GM21381 (cell line): ENCODE data around the gene DDX10.

ENCODE experiments used
- ATAC-seq: cut with Tn5 transposase; IDR thresholded peaks from one replicate; pipeline ENCODE4 v1.9.1; 2021; ENCODE audit warnings: mild to moderate bottlenecking, moderate library complexity; ENCODE audit not compliant: unreplicated experiment

The DDX10 gene

DNA sequence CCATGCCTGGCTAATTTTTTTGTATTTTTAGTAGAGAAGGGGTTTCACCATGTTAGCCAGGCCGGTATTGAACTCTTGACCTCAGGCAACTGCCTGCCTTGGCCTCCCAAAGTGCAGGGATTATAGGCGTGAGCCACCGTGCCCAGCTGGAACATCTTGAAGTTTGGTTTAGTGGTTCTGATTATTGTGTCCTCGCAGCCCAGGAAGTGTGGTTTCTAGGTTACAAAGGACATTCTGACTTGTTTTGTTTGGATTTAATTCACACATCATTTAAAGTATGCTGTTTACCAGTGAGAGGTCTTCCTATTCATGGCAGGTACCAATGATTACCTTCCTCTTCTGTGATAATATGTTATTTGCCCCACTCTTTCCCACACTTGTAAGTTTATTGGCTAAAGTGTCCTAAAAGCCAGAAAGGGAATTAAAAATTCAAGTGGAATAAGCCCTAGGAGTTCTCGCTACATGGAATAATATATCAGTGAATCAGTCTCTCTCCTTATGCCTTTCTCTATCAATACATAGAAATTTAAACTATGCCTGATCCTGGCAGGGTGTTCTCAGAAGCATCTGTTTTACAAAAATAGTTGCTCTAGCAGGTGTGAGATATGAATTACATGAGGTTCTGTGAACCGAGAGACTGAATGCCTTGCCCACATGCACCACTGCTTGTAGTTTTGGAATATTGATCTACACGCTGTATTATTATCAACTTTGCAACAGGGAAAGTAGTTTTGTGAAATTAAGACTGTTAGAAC is 263.1 kb downstream of the DDX10 start:
- ATAC-seq, result no peak

DNA sequence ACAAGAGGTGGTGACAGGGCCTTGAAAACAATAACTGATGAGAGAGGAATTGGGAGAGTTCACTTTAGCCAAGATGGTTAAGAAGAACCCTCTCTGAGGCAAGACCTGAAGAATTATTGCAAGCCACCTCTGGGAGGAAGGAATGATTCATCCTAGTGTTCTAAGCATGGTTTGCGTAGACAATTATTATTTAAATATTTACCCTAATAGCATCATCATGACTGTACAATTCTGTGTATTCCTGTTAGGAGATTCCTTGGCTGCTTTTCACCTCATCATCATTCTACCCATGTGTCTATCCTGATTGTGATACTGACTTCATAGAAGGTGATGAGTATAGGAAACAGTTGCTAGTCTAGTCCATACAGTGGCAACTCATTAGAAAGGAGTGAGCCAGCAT is 264.4 kb downstream of the DDX10 start:
- no peak for ATAC-seq

DNA sequence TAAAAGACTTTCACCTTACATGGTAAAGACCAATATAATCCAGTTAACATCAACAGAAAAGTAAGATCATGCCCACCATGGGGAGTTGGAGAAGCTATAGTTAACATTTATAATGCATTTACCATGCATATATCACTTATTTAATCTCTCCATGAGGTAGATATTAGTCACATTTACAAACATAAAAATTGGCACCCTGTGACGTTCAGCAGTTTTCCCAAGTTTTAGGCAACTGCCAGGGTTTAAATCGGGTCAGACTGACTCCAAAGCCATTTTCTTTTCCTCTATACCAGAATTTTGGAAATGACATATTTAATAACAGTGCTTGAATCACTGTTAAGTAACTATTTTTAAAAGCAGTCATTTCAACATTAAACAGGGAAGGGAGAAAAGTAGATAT is 266.3 kb downstream of the DDX10 start:
- ATAC-seq, result no peak

DNA sequence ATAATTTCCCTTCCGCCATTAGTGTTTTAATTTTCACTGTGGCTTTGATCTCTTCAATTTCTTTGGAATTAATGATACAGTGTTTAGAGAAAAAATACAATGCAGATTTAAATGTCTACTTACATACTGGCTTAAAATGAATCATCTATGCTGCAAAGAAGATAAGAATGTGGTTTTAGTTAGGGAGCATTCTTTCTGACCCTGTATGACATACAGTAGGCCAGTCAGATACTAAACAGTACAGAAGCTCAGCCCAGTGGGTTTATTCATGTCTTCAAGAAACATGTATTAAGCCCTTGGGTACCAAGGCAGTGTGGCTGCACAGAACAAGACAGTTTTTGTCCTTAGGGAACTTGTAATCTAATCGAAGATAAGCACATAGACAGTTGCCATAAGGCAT is 268.8 kb downstream of the DDX10 start:
- ATAC-seq, result no peak

DNA sequence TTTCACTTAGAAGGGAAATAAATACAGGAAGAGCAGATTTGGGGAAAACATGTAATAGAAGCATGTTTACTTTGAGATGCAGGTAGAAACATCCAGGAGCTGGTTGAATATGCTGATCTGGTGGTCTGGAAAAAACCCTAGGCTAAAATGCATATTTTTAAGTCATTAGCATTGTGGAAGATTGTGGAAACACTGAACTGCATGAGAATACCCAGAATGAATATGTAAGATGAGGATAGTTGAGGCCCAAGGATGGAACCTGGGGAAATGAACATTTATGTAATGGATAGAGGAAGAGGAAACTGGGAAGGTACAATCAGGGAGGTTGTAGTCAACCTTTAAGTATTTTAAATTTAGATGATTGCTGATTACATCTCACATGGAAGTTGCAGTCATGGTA is 269.4 kb downstream of the DDX10 start:
- ATAC-seq, result no peak

DNA sequence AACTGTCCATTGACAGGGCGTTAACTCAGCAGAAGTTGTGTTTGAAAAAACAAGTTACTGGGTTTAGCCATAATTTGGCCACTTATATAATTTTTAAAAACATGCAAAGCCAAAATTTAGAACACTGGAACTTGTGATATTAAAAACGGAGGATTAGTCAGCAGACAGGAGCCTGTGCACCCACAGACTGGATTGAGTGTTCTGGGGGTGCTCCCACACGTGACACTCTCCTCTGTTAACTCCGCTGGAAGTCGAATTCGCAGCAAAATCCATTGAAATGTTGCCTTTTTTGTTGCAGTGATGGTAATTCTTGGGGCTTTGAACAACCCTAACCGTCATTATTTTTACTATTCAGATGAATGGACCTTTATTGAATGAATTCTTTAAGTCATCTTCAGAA is 269.8 kb downstream of the DDX10 start:
- ATAC-seq, result no peak

DNA sequence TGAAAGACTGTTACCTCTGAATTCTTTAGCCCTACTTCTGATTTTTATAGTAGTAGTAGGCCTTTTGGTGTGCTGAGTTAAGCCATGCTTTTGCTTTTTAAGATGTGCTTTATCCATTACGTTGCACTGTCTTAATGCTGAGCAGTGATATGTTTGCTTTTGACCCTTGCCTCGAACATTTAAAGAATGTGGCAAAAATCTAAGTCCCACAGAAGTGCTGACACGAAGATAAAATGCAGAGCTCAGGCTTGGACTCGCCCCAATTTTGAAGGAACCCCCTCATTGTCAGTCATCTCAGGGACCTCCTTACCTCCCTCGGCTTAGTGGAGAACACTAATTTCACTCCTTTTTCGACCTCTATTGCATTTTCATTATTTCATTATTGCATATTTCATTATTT is 272.9 kb downstream of the DDX10 start:
- ATAC-seq, result no peak

DNA sequence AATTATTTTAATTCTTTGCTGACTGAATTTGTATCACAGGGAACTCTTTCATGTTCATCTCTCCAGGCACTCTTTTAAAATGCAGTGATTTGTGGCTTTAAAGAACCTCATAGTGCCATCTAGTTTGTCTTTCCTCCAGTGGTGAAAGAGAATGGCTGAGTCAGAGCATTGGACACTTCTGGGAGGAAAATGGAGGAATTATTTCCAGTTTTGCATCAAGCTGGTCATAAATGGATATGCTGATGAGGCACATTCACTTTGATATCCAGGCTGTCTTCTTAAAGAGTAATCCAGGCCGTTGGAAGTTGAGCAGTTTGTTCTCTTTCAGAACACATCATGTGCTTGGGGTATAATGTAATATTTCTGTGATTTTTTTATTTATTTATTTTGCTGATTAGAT is 273.7 kb downstream of the DDX10 start:
- ATAC-seq, result no peak

DNA sequence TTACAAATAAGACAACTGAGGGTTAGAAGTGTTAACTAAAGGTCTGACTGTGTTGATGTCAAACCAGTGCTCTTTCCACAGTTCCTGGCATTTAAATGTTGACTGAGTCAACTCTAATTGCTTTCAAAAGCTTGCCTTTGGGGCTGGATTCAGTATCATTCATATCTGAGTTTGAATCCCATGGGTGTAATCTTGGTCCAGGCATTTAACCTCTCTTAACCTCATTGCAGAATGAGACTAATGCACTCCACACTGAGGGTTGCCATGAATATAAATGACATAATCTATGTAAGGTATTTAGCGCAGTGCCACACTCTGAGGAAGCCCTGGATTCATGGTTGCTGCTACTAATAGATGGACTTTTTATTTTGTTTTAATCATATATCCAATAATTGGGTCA is 274.3 kb downstream of the DDX10 start:
- ATAC-seq, result no peak

DNA sequence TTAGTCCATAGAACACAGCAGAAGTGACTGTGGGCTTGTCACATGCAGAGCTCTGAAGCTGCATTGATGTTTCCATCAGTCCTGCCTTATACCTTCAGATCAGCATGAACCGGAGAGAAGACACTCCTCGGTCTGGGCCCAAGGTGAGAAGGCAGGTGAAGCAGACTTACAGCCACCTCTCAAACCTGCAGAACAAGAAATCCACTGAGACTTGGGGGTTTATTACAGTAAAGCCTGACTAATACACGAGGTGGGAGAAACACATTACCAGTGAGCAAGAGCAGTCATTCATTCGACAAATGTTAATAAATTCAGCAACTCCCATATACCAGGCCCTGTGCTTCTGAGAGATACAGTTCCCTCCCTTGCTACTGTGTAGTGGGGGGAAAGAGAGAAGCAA is 279.0 kb downstream of the DDX10 start:
- ATAC-seq, result no peak

DNA sequence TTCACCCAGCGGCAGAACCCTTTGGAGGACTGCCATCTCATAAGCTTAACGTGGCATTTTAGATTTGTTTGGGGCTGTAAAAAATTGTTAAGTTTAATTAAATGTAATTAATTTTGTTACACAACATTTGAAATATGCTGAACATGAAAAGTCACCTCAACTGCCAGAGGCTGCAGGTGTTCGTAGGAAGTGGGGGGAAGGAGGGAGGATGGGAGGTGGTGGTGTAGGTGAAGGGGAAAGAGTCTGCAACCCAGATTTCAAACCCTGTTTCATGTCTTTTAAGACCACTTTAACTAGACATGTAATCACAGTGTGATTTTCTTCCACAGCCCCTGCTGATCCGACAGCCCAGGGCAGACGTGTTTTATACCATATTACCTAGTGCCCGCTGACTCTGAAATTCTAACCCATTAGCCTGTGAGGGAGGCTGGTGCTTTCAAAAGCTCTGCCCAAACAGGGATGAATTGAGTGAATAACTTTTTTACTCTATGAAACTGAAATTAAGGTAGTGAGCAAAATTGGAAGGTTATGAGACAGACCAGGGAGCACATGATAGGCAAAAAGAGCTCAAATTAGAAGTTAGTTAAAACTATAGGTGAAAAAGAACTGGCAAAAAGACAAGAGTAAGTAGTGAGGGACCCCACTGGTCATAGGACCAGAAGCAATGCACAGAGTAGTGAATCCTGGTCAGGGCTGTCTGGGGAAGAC is 279.8 kb downstream of the DDX10 start:
- no peak for ATAC-seq

DNA sequence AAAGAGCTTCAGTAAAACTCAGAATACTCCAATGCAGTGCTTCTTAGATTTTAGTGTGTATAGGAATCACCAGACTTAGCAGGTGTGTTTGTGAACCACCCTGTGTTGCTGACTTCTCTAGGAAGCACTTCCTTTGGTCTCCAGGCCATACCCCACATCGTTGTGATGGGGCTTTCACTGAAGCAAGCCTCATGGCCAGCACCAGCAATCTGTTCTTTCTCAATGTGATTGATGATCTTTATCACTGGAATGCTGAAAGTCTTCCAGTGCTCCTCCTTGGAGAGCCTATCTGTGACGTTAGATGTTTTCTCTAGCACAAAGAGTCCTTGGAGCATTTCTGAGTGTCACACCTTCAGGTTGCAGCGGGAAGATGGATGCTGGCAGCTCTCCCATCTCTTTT is 280.5 kb downstream of the DDX10 start:
- no peak for ATAC-seq

DNA sequence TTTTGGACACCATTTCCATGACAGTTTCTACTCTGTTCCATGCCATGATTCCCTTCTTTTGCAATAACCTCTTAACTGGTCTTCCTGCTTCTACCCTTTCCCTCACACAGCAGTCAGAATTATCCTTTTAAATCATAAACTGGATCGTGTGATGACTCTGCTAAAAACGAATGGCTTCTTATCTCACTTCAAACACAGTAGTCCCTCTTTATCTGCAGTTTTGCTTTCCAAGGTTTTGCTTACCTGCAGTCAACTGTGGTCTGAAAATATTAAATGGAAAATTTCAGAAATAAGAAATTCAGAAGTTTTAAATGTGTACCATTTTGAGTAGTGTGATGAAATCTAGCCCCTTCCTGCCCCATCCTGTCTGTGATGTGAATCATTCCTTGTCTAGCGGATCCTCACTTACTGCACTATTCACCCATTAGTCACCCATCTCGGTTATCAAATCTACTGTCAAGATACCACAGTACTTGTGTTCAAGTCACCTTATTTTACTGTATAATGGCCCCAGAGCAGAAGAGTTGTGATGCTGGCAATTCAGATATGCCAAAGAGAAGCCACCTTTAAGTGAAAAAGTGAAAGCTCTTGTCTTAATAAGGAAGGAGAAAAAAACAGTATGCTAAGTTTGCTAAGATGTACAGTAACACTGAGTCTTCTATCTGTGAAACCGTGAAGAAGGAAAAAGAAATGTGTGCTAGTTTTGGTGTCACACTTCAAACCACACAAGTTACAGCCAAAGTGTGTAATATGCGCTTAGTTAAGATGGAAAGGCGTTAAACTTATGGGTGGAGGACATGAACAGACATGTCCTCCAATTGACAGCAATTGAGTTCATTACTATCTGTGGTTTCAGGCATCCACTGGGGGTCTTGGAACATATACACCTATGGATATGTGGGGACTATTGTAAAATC is 283.0 kb downstream of the DDX10 start:
- no peak for ATAC-seq

DNA sequence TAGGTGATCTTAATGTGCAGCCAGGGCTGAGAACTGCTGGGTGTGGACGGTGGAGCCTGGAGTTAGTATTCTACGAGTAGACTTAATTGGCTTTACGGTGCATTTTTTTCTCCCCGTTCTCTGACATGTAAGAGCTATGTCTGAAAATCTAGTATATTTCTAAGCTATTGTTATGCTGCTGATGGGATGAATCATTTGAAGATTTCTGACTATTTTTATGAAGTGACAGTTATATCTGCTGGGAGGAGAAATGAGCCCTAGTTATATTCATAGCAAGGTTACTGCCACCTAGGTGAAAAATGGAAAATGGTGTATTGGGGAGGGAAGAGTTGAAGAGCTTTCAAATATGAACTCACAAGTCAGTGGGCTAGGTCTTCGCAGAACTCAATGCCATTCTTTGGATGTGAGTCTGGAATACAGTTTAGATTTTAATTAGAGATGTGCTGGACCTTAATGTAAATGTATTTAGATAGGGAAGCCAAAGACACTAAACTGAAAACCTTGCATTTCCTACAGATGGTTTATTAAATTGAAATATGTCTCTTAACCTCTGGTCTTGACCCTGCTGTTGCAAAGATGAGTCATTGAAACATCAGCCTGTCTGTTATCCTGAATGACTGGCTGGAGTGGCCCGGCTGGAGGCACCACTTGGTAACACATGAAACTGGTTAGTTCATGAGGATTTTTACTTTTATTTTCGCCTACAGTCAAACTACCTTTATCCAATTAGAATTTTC is 293.7 kb downstream of the DDX10 start:
- peak; percentile 55 for ATAC-seq

DNA sequence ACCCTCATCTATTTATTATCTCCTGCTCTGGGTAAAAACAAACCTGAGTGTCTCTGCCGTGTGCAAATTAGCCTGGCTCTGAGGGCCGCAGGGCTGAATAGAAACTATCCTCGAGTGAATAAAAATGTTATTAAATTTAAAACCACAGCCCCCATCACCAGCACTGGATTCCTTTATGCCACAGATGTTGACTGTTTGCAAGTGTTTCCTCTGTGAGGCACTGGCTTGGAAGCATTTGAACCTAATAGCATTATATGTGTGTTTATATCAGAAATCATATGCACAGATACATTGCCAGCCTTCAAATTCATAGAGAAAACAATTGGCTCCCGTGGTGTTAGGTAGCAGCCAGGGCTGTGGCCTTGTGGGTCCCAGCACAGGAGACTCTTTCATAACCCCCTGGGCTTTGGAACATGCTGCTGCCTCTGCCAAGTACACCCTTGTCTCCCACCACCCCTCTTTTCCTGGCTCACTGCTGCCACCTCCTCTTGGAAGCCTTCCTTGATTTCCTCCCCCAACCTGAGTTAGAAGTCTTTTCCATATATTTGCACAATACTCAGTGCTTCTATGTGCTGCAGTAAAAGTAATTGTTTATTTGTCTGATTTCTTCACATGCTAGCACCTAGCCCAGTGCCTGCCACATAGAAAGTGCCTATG is 294.4 kb downstream of the DDX10 start:
- ATAC-seq, result no peak

DNA sequence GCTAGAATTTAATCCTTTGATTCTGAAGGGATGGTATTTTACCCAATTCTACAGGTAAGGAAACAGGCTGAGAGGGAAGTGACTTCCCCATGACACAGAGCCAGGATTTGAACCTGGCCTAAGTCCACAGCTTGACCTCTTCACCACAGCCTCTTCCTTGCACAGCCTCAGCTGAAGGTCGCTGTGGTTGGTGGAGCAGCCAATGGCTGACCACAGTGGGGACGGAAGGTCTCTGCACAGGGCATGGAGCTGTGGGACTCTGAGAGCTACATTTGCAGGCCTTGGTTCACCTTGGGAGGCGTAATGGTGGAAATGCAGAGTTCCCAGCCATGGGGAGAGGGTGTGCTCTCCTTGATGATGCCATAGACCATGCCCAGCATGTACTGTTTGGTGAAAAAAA is 295.0 kb downstream of the DDX10 start:
- ATAC-seq, result no peak

DNA sequence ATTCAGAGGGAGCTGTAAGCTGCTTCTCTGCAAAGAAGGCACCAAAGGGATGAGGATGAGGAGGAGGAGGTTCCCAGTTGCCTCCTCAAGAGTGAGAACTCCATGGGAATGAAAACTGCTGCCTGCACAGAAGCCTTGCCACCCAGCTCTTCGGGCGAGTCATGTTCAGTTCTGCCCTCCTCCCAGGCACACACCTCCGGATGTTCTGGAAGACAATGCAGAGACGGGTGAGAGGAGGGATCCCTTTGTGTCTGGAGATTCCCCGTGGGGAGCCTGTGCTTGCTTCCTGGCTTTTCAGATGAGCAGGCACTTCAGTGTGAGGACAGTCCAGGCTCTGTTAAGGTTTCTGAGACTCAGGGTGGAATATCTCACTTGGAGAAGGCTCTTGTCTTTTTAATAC is 295.6 kb downstream of the DDX10 start:
- ATAC-seq, result no peak

DNA sequence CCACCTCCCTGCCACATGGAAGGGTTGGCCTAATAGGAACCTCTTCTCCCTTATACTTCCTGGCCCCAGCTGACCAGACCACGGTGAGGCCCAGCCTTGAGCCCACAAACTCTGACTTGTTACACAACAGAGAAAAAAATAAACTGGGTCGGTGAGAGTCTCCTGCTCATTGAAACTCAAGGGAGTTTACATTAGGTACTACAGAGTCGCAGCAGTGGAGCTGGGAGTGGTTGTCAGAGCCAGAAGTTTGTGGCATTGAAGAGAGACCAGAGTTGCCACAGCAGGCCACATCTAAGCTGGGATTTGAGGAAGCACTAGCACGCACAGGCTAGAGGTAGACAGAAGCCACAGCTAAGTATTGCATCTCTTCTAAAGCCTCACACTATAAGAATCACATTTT is 296.2 kb downstream of the DDX10 start:
- no peak for ATAC-seq

DNA sequence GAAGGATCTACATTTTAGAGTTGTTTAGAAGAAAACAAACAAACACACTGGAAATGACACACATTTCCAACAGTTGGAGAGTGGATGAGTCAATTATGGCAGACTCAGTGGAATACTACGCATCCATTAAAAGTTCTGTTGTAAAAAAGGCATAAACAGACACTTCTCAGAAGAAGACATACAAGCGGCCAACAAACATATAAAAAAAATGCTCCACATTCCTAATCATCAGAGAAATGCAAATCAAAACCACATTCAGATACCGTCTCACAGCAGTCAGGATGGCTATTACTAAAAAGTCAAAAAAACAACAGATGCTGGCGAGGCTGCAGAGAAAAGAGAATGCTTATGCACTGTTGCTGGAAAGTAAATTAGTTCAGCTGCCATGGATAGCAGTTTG is 298.2 kb downstream of the DDX10 start:
- no peak for ATAC-seq

DNA sequence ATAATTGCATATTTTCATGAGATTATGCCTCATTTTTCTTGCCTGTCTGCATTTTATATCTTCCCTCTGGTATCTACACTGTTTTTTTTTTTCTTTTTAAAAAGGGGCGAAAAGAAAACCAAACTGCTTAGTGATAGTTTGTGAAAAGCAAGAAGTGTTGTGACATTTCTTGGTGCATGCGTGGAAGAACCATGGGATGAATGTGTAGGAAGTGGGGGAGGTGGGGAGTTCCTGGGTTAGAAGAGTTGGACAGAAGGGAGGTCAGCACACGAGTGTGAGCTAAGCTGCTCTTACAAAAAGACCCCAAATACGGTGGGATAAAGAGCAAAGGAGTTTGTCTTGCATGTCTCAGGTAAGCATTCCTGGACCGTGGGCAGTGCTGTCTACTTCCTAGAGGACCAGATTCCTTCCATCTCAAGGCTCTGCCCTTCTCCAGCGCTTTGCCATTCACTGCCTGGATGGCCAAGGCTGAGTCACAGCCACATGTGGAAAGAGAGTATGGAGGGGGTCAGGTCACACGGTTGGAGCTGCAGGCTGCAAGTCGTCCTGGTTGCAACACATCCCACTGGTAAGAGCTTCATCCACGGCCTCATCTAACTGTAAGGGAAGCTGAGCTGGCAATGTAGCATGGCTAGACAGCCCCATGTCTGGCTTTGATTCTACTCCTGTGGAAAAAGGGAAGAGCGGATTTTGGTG is 300.6 kb downstream of the DDX10 start:
- ATAC-seq, result no peak
